Pancreas (tissue), 10 donors: Measurements from ENCODE around the gene MEIS3. TPM values are rescaled to one million over a fixed set of nuclear protein-coding genes. Genes with fewer than 3 reads are reported as not detected.

Experiments
- ATAC-seq, 4 donors: fragments of 200-7000 bp; cut with Tn5 transposase; one replicate each; pipeline versions ENCODE4 v1.8.0 to v1.9.1; 2020; ENCODE audit warnings: mild to moderate bottlenecking in 4 of 4, moderate library complexity in 4 of 4
- DNase-seq, 6 donors: peaks; one replicate each; pipeline ENCODE4 v3.0.0-alpha.2; 2020
- FAIRE-seq: peaks from 2 replicates; lab custom pipeline; 2012; peaks lifted over from hg19 to GRCh38; lab: Jason Lieb, UNC
- H3K27ac ChIP-seq, 4 donors: fragments of 200-600 bp; sonication (generic); 1 replicate in 3 of 4; 2 replicates in 1 of 4; pipeline versions ENCODE4 v1.5.0 to v1.8.0; 2020
- H3K27me3 ChIP-seq, 4 donors: fragments of 200-600 bp; one replicate each; pipeline ENCODE4 v1.8.0; 2021
- H3K36me3 ChIP-seq, 3 donors: fragments of 200-600 bp; sonication (generic) in 1 of 3; one replicate each; pipeline versions ENCODE4 v1.5.0 to v1.8.0; 2020 to 2021
- H3K4me1 ChIP-seq, 3 donors: fragments of 200-600 bp; one replicate each; pipeline ENCODE4 v1.8.0; 2021
- H3K4me3 ChIP-seq, 4 donors: fragments of 200-600 bp; sonication (generic) in 2 of 4; one replicate each; pipeline versions ENCODE4 v1.5.0 to v1.8.0; 2020 to 2021
- H3K9me3 ChIP-seq, 4 donors: fragments of 200-600 bp; one replicate each; pipeline ENCODE4 v1.8.0; 2021
- WGBS, 2 donors: extraction: QIAGEN DNeasy Blood & Tissue Kit; methylation state at CpG; one replicate each; pipeline ENCODE4 v1.1.7; 2013; 5-methylcytosine and 5-hydroxymethylcytosine counted together
- intact Hi-C, 3 donors: fragments of 100-400 bp; cut with DNase I; formaldehyde crosslinking; loops; one replicate each; pipeline versions ENCODE4 v1.11.1 to v1.14.2; 2022
- polyA plus RNA-seq, 2 donors: library from polyadenylated mRNA; stranded (reverse); fragments of 200-250 nt; gene quantifications; one replicate each; pipeline ENCODE4 v1.2.3, GENCODE V29; 2013
- total RNA-seq, 6 donors: library from RNA; stranded (reverse); fragmentation: NEBNext Ultra II Directional in 4 of 6; extraction: Animal tissue kit (Norgen Biotek cat#: 25700) in 4 of 6; gene quantifications; one replicate each; pipeline versions ENCODE4 v1.2.1 to v1.2.4, GENCODE V29; 2021 to 2023
- TF ChIP-seq, protein P1 (sequence below), 4 donors: fragments of 200-600 bp; sonication (generic) in 3 of 4; IDR thresholded peaks; one replicate each; pipeline versions ENCODE4 v1.5.0 to v1.8.0; 2021; ENCODE audit warnings: antibody characterized with exemption in 4 of 4
- donor health status: healthy with polysubstance abuse.
- donor health status: DM: no; HTN: no; CAD: no; lungs with moderate emphysema.
- donor health status: DM: no; HTN: no; CAD: no.
- donor health status: control.
- donor health status: control.
- donor health status: Bipolar disorder and iron deficiency.
- donor health status: DM: yes; HTN: yes; CAD: no.
- donor health status: DM: no; HTN: no; CAD: no.
- donor health status: DM: no; HTN: no; CAD: no.
- donor health status: DM: yes; HTN: yes; CAD: no.

The MEIS3 gene
- total and polyA plus RNA-seq, 8 donors = 0.91 to 28.5 (median 3.0) TPM

DNA sequence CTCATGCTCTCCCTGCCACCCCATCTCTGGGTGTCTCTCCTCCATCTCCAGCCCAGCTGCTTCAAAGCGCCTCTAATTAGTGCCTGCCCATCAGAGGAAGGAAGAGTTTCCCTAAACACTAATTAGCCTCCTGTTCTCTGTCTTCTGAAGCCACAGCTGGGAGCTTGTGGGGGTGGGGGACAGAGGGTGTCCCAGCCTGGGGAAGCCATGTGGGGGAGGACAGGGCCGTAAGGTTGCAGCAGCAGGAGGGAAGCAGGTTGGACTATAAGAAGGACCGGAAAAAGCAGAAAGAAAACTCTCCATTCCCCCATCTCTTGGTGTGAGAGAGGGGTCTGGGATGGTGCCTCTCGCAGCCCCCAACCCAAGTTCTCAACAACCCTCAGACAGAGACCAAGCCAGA, 26.2 kb upstream of the MEIS3 start:
- DNase-seq (peak in 1 of 6 donors; percentile 12), FAIRE-seq (no peak), ATAC-seq (no peak)
- Histone ChIP-seq H3K4me1 (no peaks in the 10 kb centered on the region), H3K36me3 (no peaks in the 10 kb centered on the region), H3K9me3 (no peaks in the 10 kb centered on the region), H3K4me3 (peak overlapping the region in 1 of 4 donors; percentile 10), H3K27me3 (no peaks in the 10 kb centered on the region), H3K27ac (no peak overlapping the region)
- TF ChIP-seq, protein P1, sequence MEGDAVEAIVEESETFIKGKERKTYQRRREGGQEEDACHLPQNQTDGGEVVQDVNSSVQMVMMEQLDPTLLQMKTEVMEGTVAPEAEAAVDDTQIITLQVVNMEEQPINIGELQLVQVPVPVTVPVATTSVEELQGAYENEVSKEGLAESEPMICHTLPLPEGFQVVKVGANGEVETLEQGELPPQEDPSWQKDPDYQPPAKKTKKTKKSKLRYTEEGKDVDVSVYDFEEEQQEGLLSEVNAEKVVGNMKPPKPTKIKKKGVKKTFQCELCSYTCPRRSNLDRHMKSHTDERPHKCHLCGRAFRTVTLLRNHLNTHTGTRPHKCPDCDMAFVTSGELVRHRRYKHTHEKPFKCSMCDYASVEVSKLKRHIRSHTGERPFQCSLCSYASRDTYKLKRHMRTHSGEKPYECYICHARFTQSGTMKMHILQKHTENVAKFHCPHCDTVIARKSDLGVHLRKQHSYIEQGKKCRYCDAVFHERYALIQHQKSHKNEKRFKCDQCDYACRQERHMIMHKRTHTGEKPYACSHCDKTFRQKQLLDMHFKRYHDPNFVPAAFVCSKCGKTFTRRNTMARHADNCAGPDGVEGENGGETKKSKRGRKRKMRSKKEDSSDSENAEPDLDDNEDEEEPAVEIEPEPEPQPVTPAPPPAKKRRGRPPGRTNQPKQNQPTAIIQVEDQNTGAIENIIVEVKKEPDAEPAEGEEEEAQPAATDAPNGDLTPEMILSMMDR (IDR thresholded peaks at IDR 0.05) = no peak
- intact Hi-C loops = loop anchor here in 1 of 3 donors (10.0 kb wide), 1 partner anchor 249 kb away; no protein-coding TSS in a partner anchor
- 52 to 67% methylated on average over 4 of the region's 4 CpGs for WGBS, 2 donors

DNA sequence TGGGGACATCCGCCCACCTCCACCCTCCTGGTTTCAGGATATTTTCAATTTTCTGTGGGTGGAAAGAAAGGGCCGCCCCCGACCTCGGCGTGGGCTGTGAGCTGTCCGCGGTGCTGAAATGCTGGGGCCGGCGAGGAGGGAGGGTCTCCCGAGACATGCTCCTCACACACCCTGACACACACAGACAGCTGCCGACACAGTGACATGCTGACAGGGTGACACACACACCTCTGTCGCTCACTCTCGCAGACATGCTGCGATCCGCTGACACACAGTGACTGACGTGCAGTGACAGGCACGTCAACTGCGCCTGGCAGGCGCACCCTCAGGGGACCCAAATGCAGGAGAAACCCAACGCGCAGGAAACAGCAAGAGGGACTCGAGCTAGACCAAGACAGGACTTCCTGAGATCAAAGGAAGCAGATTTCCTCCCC, 25.1 kb upstream of the MEIS3 start:
- no peak for FAIRE-seq
- H3K27me3 ChIP-seq = no peaks in the 10 kb centered on the region
- no peak overlapping the region for H3K27ac ChIP-seq
- peak in 1 of 6 donors; percentile 26 for DNase-seq
- no peaks in the 10 kb centered on the region for H3K9me3 ChIP-seq
- WGBS, 2 donors = 49 to 52% methylated on average over 22 of the region's 22 CpGs
- intact Hi-C loops = loop anchor here in 1 of 3 donors (10.0 kb wide), 1 partner anchor 250 kb away; no protein-coding TSS in a partner anchor
- no peaks in the 10 kb centered on the region for H3K36me3 ChIP-seq
- TF ChIP-seq, protein P1 (IDR thresholded peaks at IDR 0.05) = no peak
- H3K4me1 ChIP-seq = no peaks in the 10 kb centered on the region
- no peak for ATAC-seq
- no peak overlapping the region for H3K4me3 ChIP-seq

DNA sequence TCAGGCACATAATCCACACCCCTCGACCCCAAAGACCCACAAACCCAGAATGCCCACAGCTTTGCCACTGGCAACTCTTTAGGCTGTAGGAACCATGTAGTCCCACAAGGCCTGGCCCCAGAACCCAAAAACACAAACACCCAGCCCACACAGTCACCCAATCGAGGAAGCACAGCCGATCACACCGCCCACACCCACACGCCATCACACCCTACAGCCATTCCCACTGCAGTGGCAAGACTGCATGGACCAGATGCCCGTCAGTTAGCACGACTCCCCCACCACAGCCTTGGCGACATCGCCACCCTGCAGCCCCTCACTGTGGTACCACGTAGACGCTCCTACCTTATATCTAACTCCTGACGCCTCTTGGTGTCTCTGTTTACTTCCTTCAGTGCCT, 24.0 kb upstream of the MEIS3 start:
- no peaks in the 10 kb centered on the region for H3K27me3 ChIP-seq
- TF ChIP-seq, protein P1 (IDR thresholded peaks at IDR 0.05) = no peak
- intact Hi-C loops = loop anchor here in 1 of 3 donors (10.0 kb wide), 1 partner anchor 251 kb away; no protein-coding TSS in a partner anchor
- peak in 1 of 6 donors; percentile 15 for DNase-seq
- no peak overlapping the region for H3K4me3 ChIP-seq
- 82 to 87% methylated on average over 12 of the region's 12 CpGs for WGBS, 2 donors
- no peaks in the 10 kb centered on the region for H3K36me3 ChIP-seq
- ATAC-seq = no peak
- no peaks in the 10 kb centered on the region for H3K9me3 ChIP-seq
- H3K27ac ChIP-seq = no peak overlapping the region
- no peaks in the 10 kb centered on the region for H3K4me1 ChIP-seq
- no peak for FAIRE-seq

DNA sequence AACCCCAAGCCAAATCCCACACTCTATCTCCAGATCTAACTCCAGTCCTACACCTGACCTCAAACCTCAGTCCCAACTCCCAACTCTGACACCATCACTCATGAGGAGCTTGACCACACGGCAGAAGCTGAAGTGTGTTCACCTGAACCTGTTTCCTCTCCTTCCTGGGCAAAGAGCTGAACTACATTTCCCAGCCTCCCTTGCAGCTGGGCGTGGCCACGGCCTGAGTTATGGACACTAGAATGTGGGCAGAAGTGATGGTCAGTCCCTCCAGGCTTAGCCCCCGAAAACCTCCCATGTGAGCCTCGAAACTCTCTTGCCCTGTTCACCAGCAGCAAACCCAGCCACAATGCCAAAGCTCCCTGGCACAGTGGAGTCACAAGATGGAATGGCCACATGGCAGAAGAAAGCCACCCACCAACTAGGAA, 19.5 kb upstream of the MEIS3 start:
- intact Hi-C loops = loop anchor here in 2 of 3 donors (5.0 to 10.0 kb wide), 3 partner anchors 76 to 258 kb away; partner anchors contain the start of gene NAPA (in 2 of the 2)
- H3K4me1 ChIP-seq = no peaks in the 10 kb centered on the region
- FAIRE-seq (no peak), DNase-seq (peak in 1 of 6 donors; percentile 38), ATAC-seq (peak in 2 of 4 donors; percentile 24 to 25)
- H3K27me3 ChIP-seq = no peaks in the 10 kb centered on the region
- no peak overlapping the region for H3K27ac ChIP-seq
- no peaks in the 10 kb centered on the region for H3K36me3 ChIP-seq
- 25 to 36% methylated on average over 5 of the region's 5 CpGs for WGBS, 2 donors
- H3K9me3 ChIP-seq = no peaks in the 10 kb centered on the region
- no peak overlapping the region for H3K4me3 ChIP-seq
- TF ChIP-seq, protein P1 (IDR thresholded peaks at IDR 0.05) = no peak

DNA sequence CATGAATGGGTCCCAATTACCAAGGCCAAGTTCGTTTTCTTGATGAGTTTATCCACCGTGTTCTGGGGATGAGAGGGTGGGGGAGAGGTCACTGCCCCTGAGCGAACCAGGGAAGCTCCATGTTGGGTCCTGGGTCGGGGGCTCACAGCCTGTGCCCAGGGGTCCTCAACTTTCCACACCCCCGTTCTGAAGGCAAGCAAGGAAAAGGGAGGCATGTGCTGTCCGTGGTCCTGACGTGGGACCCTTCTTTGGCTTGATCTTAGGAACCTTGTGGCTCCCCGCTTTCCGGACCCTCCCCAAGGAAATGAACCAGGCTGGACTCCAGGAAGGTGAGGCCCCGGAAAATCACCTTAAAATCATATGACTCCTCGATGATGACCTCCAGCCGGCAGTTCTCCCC, 18.2 kb upstream of the MEIS3 start:
- Histone ChIP-seq H3K4me1 (no peaks in the 10 kb centered on the region), H3K4me3 (no peak overlapping the region), H3K27me3 (peaks cover 0 to 3% (median 0%) of the 10 kb centered on the region in 4 donors), H3K36me3 (no peaks in the 10 kb centered on the region), H3K27ac (no peak overlapping the region), H3K9me3 (no peaks in the 10 kb centered on the region)
- ATAC-seq (no peak), DNase-seq (peak in 1 of 6 donors; percentile 31), FAIRE-seq (no peak)
- 51 to 57% methylated on average over 12 of the region's 12 CpGs for WGBS, 2 donors
- TF ChIP-seq, protein P1 (IDR thresholded peaks at IDR 0.05) = no peak
- intact Hi-C loops = loop anchor here in 2 of 3 donors (5.0 to 10.0 kb wide), 3 partner anchors 77 to 260 kb away; partner anchors contain the start of gene NAPA (in 2 of the 2)
